Astrocyte (in vitro differentiated cells and primary cell): ENCODE data around the gene PKP1.
A peak's percentile ranks its signal among the peaks of the same experiment; 100 is the strongest.

Experiments used
- EZH2 ChIP-seq: IDR thresholded peaks from 2 replicates; pipeline ENCODE4 v1.6.1; 2012; ENCODE audit warnings: mild to moderate bottlenecking, low read length, inconsistent platforms; ENCODE audit not compliant: insufficient read depth
- TF ChIP-seq, protein P1 (sequence below): IDR thresholded peaks from 2 replicates; pipeline ENCODE4 v1.5.1; 2011; ENCODE audit warnings: low read depth, mild to moderate bottlenecking, inconsistent platforms, low read length, moderate library complexity; ENCODE audit not compliant: insufficient read depth

DNA sequence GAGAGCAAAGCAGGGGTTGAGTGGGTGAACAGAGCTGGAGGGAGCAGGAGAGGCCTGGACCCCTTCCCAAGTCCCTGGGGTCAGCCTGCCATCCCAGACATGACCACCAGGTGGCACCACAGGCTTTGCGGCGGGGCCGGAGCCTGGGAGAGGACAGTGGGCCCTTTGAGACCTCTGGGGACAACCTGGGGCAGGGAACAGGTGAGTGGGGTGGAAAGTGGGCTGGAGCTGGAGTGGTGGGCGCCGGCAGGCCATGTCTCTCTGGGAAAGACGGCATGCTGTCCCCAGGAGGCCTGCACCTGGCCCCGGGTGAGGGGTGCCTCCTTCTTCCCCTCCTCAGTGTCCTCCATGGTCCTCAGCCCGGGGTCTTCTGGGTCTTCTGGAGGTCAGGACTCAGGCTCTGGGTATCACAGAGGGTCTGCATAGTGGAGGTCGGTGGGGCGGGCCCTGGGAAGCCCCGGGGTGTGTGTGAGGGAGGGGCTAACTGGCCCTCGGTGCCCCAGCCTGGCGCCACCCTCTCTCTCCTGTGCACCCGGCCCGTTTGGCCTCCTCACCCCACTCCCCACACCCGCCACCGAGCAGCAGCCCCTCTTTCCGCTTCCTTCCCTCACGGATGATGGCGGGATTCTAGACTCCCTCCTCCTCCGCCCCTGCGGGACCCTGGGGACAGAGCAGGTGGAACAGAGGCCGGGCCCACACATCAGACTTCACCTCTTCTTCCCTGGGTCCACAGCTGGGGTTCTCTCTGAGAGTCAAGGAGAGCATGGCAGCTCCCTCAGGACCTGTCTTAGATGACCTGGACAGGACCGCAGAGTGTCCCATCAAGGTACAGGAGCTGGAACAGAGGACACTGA lies 28.5 kb upstream of the PKP1 start:
- TF ChIP-seq, protein P1, sequence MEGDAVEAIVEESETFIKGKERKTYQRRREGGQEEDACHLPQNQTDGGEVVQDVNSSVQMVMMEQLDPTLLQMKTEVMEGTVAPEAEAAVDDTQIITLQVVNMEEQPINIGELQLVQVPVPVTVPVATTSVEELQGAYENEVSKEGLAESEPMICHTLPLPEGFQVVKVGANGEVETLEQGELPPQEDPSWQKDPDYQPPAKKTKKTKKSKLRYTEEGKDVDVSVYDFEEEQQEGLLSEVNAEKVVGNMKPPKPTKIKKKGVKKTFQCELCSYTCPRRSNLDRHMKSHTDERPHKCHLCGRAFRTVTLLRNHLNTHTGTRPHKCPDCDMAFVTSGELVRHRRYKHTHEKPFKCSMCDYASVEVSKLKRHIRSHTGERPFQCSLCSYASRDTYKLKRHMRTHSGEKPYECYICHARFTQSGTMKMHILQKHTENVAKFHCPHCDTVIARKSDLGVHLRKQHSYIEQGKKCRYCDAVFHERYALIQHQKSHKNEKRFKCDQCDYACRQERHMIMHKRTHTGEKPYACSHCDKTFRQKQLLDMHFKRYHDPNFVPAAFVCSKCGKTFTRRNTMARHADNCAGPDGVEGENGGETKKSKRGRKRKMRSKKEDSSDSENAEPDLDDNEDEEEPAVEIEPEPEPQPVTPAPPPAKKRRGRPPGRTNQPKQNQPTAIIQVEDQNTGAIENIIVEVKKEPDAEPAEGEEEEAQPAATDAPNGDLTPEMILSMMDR = peak; percentile 83
- no peak for TF ChIP-seq EZH2
